HG02588 (cell line): ENCODE results near the gene ATP11A.
"Not testable (repeated sequence)": the region's sequence is repeated elsewhere in the genome, so short reads cannot be mapped to it uniquely, and the experiment has no call there.

ENCODE experiments used
- ATAC-seq: cut with Tn5 transposase; IDR thresholded peaks from one replicate; pipeline ENCODE4 v1.9.1; 2021; ENCODE audit warnings: mild to moderate bottlenecking, moderate library complexity; ENCODE audit not compliant: unreplicated experiment

Gene ATP11A

GRCh38 chr13:112708560-112709240, 18.9 kb downstream of the ATP11A start:
- ATAC-seq: no peak

- ATAC-seq: not testable (repeated sequence)
Measured at GRCh38 chr13:112709316-112709715, 19.5 kb downstream of the ATP11A start.

- ATAC-seq: no peak
Measured at GRCh38 chr13:112709825-112710783, 20.3 kb downstream of the ATP11A start.

GRCh38 chr13:112710855-112711527, 21.2 kb downstream of the ATP11A start:
- ATAC-seq: no peak

- peak; percentile 62 for ATAC-seq
Measured at GRCh38 chr13:112711528-112712265, 21.9 kb downstream of the ATP11A start.

- peak; percentile 9 for ATAC-seq
Measured at GRCh38 chr13:112712451-112713207, 22.8 kb downstream of the ATP11A start.

- ATAC-seq: no peak
Measured at GRCh38 chr13:112713517-112714253, 23.8 kb downstream of the ATP11A start.

GRCh38 chr13:112714376-112715174, 24.7 kb downstream of the ATP11A start:
- ATAC-seq: no peak

GRCh38 chr13:112715210-112715609, 25.4 kb downstream of the ATP11A start:
- ATAC-seq: no peak

GRCh38 chr13:112715715-112716460, 26.1 kb downstream of the ATP11A start:
- no peak for ATAC-seq

- no peak for ATAC-seq
Measured at GRCh38 chr13:112716461-112716820, 26.6 kb downstream of the ATP11A start.

- no peak for ATAC-seq
Measured at GRCh38 chr13:112716841-112717520, 27.1 kb downstream of the ATP11A start.

GRCh38 chr13:112718318-112718717, 28.5 kb downstream of the ATP11A start:
- ATAC-seq: no peak

- no peak for ATAC-seq
Measured at GRCh38 chr13:112719016-112719415, 29.2 kb downstream of the ATP11A start.

GRCh38 chr13:112719556-112719955, 29.7 kb downstream of the ATP11A start:
- no peak for ATAC-seq

GRCh38 chr13:112720251-112720650, 30.4 kb downstream of the ATP11A start:
- ATAC-seq: no peak

- no peak for ATAC-seq
Measured at GRCh38 chr13:112720814-112721197, 31.0 kb downstream of the ATP11A start.
